Right ventricle myocardium superior (tissue), 1 donor: ENCODE results near the gene FIGNL2. TPM values are rescaled to one million over a fixed set of nuclear protein-coding genes. Genes with fewer than 3 reads are reported as not detected.
"Not testable (repeated sequence)": the region's sequence is repeated elsewhere in the genome, so short reads cannot be mapped to it uniquely, and the experiment has no call there.

Experiments
- ATAC-seq: fragments of 200-7000 bp; cut with Tn5 transposase; one replicate; pipeline ENCODE4 v1.9.1; 2020; ENCODE audit warnings: mild to moderate bottlenecking; ENCODE audit not compliant: poor library complexity
- DNase-seq: peaks from one replicate; pipeline ENCODE4 v3.0.0-alpha.2; 2020
- intact Hi-C: fragments of 100-400 bp; cut with DNase I; formaldehyde crosslinking; loops from one replicate; pipeline ENCODE4 v1.11.2; 2022
- total RNA-seq: library from RNA; stranded (reverse); fragmentation: NEBNext Ultra II Directional; extraction: Animal tissue kit (Norgen Biotek cat#: 25700); gene quantifications from one replicate; pipeline ENCODE4 v1.2.1, GENCODE V29; 2021
- donor health status: DM: no; HTN: yes; CAD: no; lungs with severe emphysema.

FIGNL2 gene
- total RNA-seq, 1 donor from 2014 or later, result 0.30 TPM

- ATAC-seq, result no peak
- intact Hi-C loops, result no loop called here
- DNase-seq, result no peak
Measured at GRCh38 chr12:51841727-51842126, 6.8 kb downstream of the FIGNL2 start.

- ATAC-seq (no peak), DNase-seq (no peak)
- intact Hi-C loops, result no loop called here
Measured at GRCh38 chr12:51840966-51841365, 7.6 kb downstream of the FIGNL2 start.

GRCh38 chr12:51839310-51839947 is 9.1 kb downstream of the FIGNL2 start:
- intact Hi-C loops, result no loop called here
- ATAC-seq (peak; percentile 65), DNase-seq (no peak)

GRCh38 chr12:51838762-51839161 is 9.8 kb downstream of the FIGNL2 start:
- ATAC-seq (peak; percentile 60), DNase-seq (no peak)

GRCh38 chr12:51838036-51838435 is 10.5 kb downstream of the FIGNL2 start:
- DNase-seq, result no peak
- no peak for ATAC-seq
- intact Hi-C loops, result no loop called here

More at GRCh38 chr12:51838762-51839161, 9.8 kb downstream of the FIGNL2 start:
- intact Hi-C loops, result no loop called here

GRCh38 chr12:51837286-51837685 is 11.2 kb downstream of the FIGNL2 start:
- no peak for ATAC-seq
- DNase-seq, result no peak
- intact Hi-C loops, result no loop called here

GRCh38 chr12:51836827-51837173 is 11.7 kb downstream of the FIGNL2 start:
- intact Hi-C loops, result no loop called here
- ATAC-seq (no peak), DNase-seq (no peak)

- DNase-seq, result no peak
- intact Hi-C loops, result no loop called here
- no peak for ATAC-seq
Measured at GRCh38 chr12:51836041-51836826, 12.3 kb downstream of the FIGNL2 start.

GRCh38 chr12:51834411-51834810 is 14.1 kb downstream of the FIGNL2 start:
- ATAC-seq, result no peak
- intact Hi-C loops, result no loop called here

GRCh38 chr12:51833448-51834227 is 14.9 kb downstream of the FIGNL2 start:
- ATAC-seq (no peak), DNase-seq (no peak)
- intact Hi-C loops, result no loop called here

More at GRCh38 chr12:51834411-51834810, 14.1 kb downstream of the FIGNL2 start:
- DNase-seq, result no peak

GRCh38 chr12:51832354-51833107 is 16.0 kb downstream of the FIGNL2 start:
- ATAC-seq, result peak; percentile 42
- intact Hi-C loops, result no loop called here
- no peak for DNase-seq

- DNase-seq, ATAC-seq, intact Hi-C loops: not testable (repeated sequence)
Measured at GRCh38 chr12:51831817-51832216, 16.7 kb downstream of the FIGNL2 start.

- DNase-seq (no peak), ATAC-seq (no peak)
- intact Hi-C loops, result loop anchor here (10.0 kb wide), 1 partner anchor 405 kb away; the partner anchor contains the start of gene SLC4A8
Measured at GRCh38 chr12:51829641-51830040, 18.9 kb downstream of the FIGNL2 start.

- DNase-seq, result no peak
- intact Hi-C loops, result loop anchor here (10.0 kb wide), 1 partner anchor 404 kb away; the partner anchor contains the start of gene SLC4A8
- no peak for ATAC-seq
Measured at GRCh38 chr12:51829011-51829481, 19.5 kb downstream of the FIGNL2 start.

- DNase-seq (no peak), ATAC-seq (no peak)
- intact Hi-C loops, result loop anchor here (10.0 kb wide), 1 partner anchor 403 kb away; the partner anchor contains the start of gene SLC4A8
Measured at GRCh38 chr12:51827925-51828818, 20.3 kb downstream of the FIGNL2 start.

GRCh38 chr12:51826881-51827280 is 21.6 kb downstream of the FIGNL2 start:
- no peak for DNase-seq
- intact Hi-C loops, result loop anchor here (10.0 kb wide), 1 partner anchor 402 kb away; the partner anchor contains the start of gene SLC4A8
- no peak for ATAC-seq

- DNase-seq, result no peak
- ATAC-seq, result no peak
- intact Hi-C loops, result loop anchor here (10.0 kb wide), 1 partner anchor 400 kb away; the partner anchor contains the start of gene SLC4A8
Measured at GRCh38 chr12:51825216-51825615, 23.3 kb downstream of the FIGNL2 start.
